ENCODE measurements around the gene INTS13. TPM values are rescaled to one million over a fixed set of nuclear protein-coding genes. Genes with fewer than 3 reads are reported as not detected.

INTS13 gene
- polyA plus RNA-seq, 1 of the 3 experiments (the other 2 are of a cell fraction), result 7.2 TPM

DNA sequence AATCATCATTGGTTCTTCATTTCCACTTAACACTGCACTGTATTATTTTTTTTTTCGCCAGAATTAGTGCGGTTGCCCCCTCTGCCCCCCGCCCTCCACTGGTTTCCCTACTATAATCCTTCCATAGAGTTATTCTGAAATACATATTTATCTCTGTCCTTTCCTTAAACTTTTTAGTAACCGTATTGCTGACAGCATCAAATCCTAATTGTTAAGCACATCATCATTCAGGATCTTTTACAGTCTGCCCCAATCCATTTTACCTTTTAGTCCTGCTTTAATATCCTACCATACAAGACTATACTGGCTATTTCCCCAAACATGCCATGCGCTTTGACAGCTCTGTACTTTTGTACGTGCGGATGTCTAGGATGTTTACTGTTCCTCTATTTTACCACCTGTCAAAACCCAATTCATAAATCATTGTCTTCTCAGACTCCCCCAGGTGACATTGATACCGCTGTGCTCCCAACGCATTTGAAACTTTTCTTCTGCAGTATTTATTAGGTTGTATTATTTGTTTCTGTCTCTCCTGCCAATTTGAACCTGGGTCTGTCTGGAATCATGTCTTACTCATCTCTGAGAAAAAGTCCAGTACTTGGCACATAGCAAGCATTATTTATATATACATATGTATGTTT, 1.5 kb upstream of the INTS13 start:
- Histone ChIP-seq H3K9me3 (peaks cover under 1% of the 10 kb centered on the region; the same call in 1 of the 2 replicates), H3K4me3 (ENCODE audit: low read depth in 2 of 2, low read length in 1 of 2) (peak overlapping the region; percentile 96 to 98), H2AFZ (ENCODE audit: low read depth) (peak overlapping the region; percentile 93), H3F3A (replicated peaks; ENCODE audit: insufficient read depth) (peaks cover 2% of the 10 kb centered on the region), H4K20me1 (ENCODE audit: insufficient read depth) (peaks cover 18% of the 10 kb centered on the region), H3K4me2 (peak overlapping the region; percentile 93), H3K79me2 (ENCODE audit: insufficient read depth) (peaks cover 91% of the 10 kb centered on the region), H3K9me2 (no peaks in the 10 kb centered on the region; the same call in 1 of the 2 replicates), H3K36me3 (replicated peaks in 1 of 2; ENCODE audit: control insufficient read depth in 1 of 2, insufficient read depth in 2 of 2, low read length in 1 of 2) (peaks cover 0 to 3% of the 10 kb centered on the region in 2 experiments), H3K4me1 (ENCODE audit: control insufficient read depth in 1 of 2, insufficient read depth in 2 of 2, low read depth in 1 of 2, low read length in 1 of 2) (peaks cover 20 to 24% of the 10 kb centered on the region in 2 experiments; a peak in 3 of 4 replicates), H3K27me3 (ENCODE audit: insufficient read depth) (no peaks in the 10 kb centered on the region), H3K27ac (ENCODE audit: low read depth in 2 of 2, low read length in 1 of 2) (peak overlapping the region; percentile 91 to 93; a peak in 3 of 4 replicates), H3K9ac (peak overlapping the region; percentile 90)
- POLR2A ChIA-PET, result interaction anchor here (1.4 kb wide), 1 partner anchor 106 kb away, joined by 3 read pairs; the partner anchor contains the start of gene ITPR2
- DNase-seq, result no peak
- WGBS (ENCODE audit: low lambda C conversion rate), result 3% methylated on average over 9 of the region's 9 CpGs
- TF ChIP-seq TAF1 (IDR thresholded peaks at IDR 0.05; ENCODE audit: borderline replicate concordance, low read depth, low read length) (no peak), MXI1 (IDR thresholded peaks at IDR 0.05; ENCODE audit: low read depth, low read length) (peak; percentile 74), FOXJ3 (CRISPR knock-in tag; IDR thresholded peaks at IDR 0.05) (no peak), NFIC (IDR thresholded peaks at IDR 0.05; ENCODE audit: borderline replicate concordance) (0 out of 2 replicates have a peak, but pooled peaks have one; percentile 10), MEF2A (IDR thresholded peaks at IDR 0.05; ENCODE audit: borderline replicate concordance, low read depth) (no peak), GABPA (IDR thresholded peaks at IDR 0.05; ENCODE audit: low read depth) (no peak)
- TF ChIP-seq, protein P1, sequence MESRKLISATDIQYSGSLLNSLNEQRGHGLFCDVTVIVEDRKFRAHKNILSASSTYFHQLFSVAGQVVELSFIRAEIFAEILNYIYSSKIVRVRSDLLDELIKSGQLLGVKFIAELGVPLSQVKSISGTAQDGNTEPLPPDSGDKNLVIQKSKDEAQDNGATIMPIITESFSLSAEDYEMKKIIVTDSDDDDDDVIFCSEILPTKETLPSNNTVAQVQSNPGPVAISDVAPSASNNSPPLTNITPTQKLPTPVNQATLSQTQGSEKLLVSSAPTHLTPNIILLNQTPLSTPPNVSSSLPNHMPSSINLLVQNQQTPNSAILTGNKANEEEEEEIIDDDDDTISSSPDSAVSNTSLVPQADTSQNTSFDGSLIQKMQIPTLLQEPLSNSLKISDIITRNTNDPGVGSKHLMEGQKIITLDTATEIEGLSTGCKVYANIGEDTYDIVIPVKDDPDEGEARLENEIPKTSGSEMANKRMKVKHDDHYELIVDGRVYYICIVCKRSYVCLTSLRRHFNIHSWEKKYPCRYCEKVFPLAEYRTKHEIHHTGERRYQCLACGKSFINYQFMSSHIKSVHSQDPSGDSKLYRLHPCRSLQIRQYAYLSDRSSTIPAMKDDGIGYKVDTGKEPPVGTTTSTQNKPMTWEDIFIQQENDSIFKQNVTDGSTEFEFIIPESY (IDR thresholded peaks at IDR 0.05; ENCODE audit: borderline replicate concordance, low read depth), result no peak
- CTCF ChIA-PET, result interaction anchor here (1.0 kb wide), 2 partner anchors 54 to 75 kb away, joined by 3 to 5 read pairs; partner anchors contain the start of gene TM7SF3

DNA sequence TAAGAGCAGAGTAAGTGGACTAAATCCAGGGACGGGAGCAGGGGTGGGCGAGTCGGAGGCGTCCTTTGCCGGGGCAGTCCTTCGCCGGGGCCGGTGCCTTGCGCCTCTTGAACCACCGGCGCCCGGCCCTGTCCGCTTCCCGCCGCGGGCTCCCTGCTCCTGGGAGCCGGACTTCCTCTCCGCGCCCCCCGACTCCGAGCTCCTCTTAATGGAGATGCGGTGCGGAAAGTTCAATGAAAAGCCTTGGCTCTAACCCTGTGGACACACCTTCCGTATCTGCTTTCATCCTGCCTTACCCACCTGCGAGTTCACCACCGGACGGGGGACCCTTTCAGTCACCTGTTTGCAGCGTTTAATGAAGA, 901 bp upstream of the INTS13 start:
- no peaks in the 10 kb centered on the region for H3K27me3 ChIP-seq (ENCODE audit: insufficient read depth)
- peak overlapping the region; percentile 91 to 93 for H3K27ac ChIP-seq (ENCODE audit: low read depth in 2 of 2, low read length in 1 of 2)
- H3K79me2 ChIP-seq (ENCODE audit: insufficient read depth), result peaks cover 91% of the 10 kb centered on the region
- H3K36me3 ChIP-seq (replicated peaks in 1 of 2; ENCODE audit: control insufficient read depth in 1 of 2, insufficient read depth in 2 of 2, low read length in 1 of 2), result peaks cover 0 to 4% of the 10 kb centered on the region in 2 experiments
- peaks cover 18% of the 10 kb centered on the region for H4K20me1 ChIP-seq (ENCODE audit: insufficient read depth)
- WGBS (ENCODE audit: low lambda C conversion rate), result 0% methylated on average over 12 of the region's 28 CpGs
- H3K9ac ChIP-seq, result peak overlapping the region; percentile 90
- peak overlapping the region; percentile 96 to 98 for H3K4me3 ChIP-seq (ENCODE audit: low read depth in 2 of 2, low read length in 1 of 2)
- H3K9me2 ChIP-seq, result no peaks in the 10 kb centered on the region; the same call in 1 of the 2 replicates
- H3K4me2 ChIP-seq, result peak overlapping the region; percentile 93
- H3K9me3 ChIP-seq, result no peaks in the 10 kb centered on the region
- no peaks in the 10 kb centered on the region for H3F3A ChIP-seq (replicated peaks; ENCODE audit: insufficient read depth)
- ChIA-PET POLR2A (interaction anchor here (1.4 kb wide), 1 partner anchor 106 kb away, joined by 3 read pairs; the partner anchor contains the start of gene ITPR2), CTCF (interaction anchor here (0.8 to 1.0 kb wide), 2 partner anchors 53 to 54 kb away, joined by 3 read pairs; no protein-coding TSS in a partner anchor)
- peak overlapping the region; percentile 93 for H2AFZ ChIP-seq (ENCODE audit: low read depth)
- 0 out of 2 replicates have a peak, but pooled peaks have one; percentile 5 for TF ChIP-seq MXI1 (IDR thresholded peaks at IDR 0.05; ENCODE audit: low read depth, low read length)
- no peak for TF ChIP-seq RXRA (IDR thresholded peaks at IDR 0.05; ENCODE audit: borderline replicate concordance, low read depth)
- no peak for TF ChIP-seq CHD2 (IDR thresholded peaks at IDR 0.05; ENCODE audit: low read length, partially characterized antibody)
- peaks cover 20 to 24% of the 10 kb centered on the region in 2 experiments; a peak in 3 of 4 replicates for H3K4me1 ChIP-seq (ENCODE audit: control insufficient read depth in 1 of 2, insufficient read depth in 2 of 2, low read depth in 1 of 2, low read length in 1 of 2)
- no peak for DNase-seq

Measured in SK-N-SH (cell line).